Measurements from ENCODE around the gene KCNH8. TPM values are rescaled to one million over a fixed set of nuclear protein-coding genes. Genes with fewer than 3 reads are reported as not detected.

Gene KCNH8
- total RNA-seq, 4 donors from 2014 or later, result 0.11 to 0.42 (median 0.26) TPM

DNA sequence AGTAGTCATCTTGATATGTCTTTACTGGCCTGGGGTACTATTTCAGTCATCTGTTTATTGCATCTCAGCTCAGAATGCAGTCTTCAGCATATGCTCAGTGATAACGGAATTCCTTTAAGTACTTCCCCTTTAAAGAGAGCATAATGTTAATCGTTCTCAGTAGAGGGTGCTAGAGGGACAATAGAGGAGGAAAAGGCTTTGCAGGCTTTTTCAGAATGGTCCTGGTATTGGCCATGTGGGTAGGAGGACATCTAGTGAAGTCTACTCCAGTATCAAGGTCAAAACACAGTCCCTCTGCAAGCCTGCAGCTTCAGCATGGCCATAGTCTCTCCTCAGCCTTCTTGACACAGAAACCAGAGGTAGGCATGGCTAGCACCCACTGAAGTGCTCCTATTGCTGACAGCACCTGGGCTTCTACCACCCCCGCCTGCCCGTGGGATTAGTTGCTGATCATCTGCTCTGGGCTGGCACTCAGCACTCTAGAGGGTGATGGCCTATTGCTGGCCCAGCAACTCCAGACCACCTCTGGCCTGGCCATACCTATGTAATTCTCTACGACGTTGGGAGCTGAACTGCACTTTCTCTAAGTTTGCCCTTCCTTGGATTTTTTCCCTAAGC, 65.4 kb downstream of the KCNH8 start:
- no peak for DNase-seq (ENCODE audit: extremely low spot score)
- Histone ChIP-seq H3K36me3 (no peaks in the 10 kb centered on the region), H3K4me1 (peaks cover 0 to 5% (median 0%) of the 10 kb centered on the region in 4 donors), H3K27ac (replicated peaks in 1 of 4) (no peak overlapping the region), H3K4me3 (no peak overlapping the region), H3K9me3 (no peaks in the 10 kb centered on the region), H3K27me3 (no peaks in the 10 kb centered on the region)
- no peak for TF ChIP-seq POLR2AphosphoS5 (IDR thresholded peaks at IDR 0.05)
- TF ChIP-seq, protein P1, sequence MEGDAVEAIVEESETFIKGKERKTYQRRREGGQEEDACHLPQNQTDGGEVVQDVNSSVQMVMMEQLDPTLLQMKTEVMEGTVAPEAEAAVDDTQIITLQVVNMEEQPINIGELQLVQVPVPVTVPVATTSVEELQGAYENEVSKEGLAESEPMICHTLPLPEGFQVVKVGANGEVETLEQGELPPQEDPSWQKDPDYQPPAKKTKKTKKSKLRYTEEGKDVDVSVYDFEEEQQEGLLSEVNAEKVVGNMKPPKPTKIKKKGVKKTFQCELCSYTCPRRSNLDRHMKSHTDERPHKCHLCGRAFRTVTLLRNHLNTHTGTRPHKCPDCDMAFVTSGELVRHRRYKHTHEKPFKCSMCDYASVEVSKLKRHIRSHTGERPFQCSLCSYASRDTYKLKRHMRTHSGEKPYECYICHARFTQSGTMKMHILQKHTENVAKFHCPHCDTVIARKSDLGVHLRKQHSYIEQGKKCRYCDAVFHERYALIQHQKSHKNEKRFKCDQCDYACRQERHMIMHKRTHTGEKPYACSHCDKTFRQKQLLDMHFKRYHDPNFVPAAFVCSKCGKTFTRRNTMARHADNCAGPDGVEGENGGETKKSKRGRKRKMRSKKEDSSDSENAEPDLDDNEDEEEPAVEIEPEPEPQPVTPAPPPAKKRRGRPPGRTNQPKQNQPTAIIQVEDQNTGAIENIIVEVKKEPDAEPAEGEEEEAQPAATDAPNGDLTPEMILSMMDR (IDR thresholded peaks at IDR 0.05), result no peak
- 73% methylated on average over 6 of the region's 6 CpGs for WGBS
- intact Hi-C loops (cut with DNase I), result no loop called here

DNA sequence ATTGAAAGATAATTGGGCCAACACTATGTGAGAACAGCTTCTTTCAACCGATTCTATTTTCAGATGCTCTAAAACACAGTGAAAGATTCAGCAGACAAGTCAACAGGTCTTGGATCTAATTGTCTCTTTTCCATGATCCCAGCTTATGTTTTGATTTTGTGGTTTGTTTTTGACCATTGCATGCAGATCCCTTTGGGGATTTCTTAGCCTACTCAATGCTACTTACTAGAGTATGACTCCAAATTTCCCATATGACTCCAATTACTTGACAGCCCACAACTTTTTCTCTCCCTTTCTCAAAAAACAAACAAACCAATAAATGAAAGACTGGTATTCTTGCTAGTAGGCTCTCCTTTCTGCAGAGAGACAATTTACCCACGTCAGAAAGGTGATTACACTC, 67.1 kb downstream of the KCNH8 start:
- Histone ChIP-seq H3K9me3 (no peaks in the 10 kb centered on the region), H3K36me3 (no peaks in the 10 kb centered on the region), H3K4me1 (peaks cover 0 to 5% (median 0%) of the 10 kb centered on the region in 4 donors), H3K27me3 (no peaks in the 10 kb centered on the region), H3K4me3 (no peak overlapping the region), H3K27ac (replicated peaks in 1 of 4) (no peak overlapping the region)
- intact Hi-C loops (cut with DNase I), result no loop called here
- TF ChIP-seq, protein P1 (IDR thresholded peaks at IDR 0.05), result no peak
- TF ChIP-seq EP300 (IDR thresholded peaks at IDR 0.05) (no peak), POLR2A (IDR thresholded peaks at IDR 0.05; ENCODE audit: low read depth) (no peak), POLR2AphosphoS5 (IDR thresholded peaks at IDR 0.05) (no peak)
- WGBS, result 51% methylated on average over 2 of the region's 2 CpGs
- DNase-seq (ENCODE audit: extremely low spot score), result no peak

DNA sequence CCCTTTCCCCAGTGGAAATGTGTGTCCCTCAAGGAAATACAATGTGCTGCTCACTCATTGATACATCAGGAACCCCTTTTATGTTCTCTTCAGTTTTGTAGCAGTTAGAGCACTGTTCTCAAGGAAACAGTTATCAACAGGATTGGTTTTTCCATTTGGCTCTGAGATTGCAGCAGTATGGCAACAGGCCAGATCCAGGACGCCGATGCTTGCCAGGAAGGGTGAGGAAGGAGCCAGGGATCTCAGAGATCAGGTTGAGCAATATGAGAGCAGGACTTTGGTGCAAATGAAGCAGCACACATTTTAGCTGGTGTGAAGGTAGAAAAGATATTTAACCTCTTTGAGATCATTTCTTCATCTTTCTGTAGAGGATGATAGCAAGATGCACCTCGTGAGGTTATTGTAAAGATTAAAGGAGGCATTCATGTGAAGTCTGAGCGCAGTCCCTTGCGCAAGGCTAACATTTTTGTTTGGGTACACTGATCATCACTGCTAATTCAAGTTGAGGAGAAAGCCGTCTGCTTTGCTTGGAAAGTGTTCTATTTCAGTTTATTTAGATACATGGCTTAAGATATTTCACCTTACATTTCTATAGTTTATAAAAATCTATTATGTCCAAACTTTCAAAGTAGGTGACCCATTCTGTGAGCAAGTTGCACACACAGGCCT, 68.5 kb downstream of the KCNH8 start:
- WGBS, result 58% methylated on average over 6 of the region's 6 CpGs

DNA sequence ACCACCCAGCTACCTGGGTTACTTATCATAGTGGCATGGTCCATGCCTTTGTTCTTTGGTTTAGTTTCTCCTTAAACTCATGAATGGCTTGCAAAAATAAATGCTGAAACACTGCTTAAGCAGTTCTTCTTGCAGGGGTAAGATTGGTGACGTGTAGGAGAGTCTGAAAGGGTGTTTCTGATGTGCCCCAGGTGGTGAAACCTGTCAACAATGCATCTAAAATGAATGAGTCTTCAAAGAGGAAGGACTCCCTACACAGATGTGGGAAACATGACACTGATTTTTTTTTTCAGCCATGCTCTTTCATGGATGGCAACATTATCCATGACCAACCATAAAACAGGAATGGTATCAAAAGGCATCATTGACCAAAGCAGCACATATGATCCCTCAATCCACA, 72.0 kb downstream of the KCNH8 start:
- no peaks in the 10 kb centered on the region for H3K9me3 ChIP-seq
- intact Hi-C loops (cut with DNase I), result no loop called here

More for the DNA sequence above, 68.5 kb downstream of the KCNH8 start:
- H3K4me1 ChIP-seq, result peaks cover 0 to 5% (median 0%) of the 10 kb centered on the region in 4 donors
- no peak overlapping the region for H3K27ac ChIP-seq (replicated peaks in 1 of 4)
- H3K36me3 ChIP-seq, result no peaks in the 10 kb centered on the region
- TF ChIP-seq EP300 (IDR thresholded peaks at IDR 0.05) (no peak), POLR2A (IDR thresholded peaks at IDR 0.05; ENCODE audit: low read depth) (no peak), POLR2AphosphoS5 (IDR thresholded peaks at IDR 0.05) (no peak)
- TF ChIP-seq, protein P1 (IDR thresholded peaks at IDR 0.05), result no peak
- H3K9me3 ChIP-seq, result no peaks in the 10 kb centered on the region
- H3K4me3 ChIP-seq, result no peak overlapping the region
- DNase-seq (ENCODE audit: extremely low spot score), result no peak
- no peaks in the 10 kb centered on the region for H3K27me3 ChIP-seq
- intact Hi-C loops (cut with DNase I), result no loop called here

More for the DNA sequence above, 72.0 kb downstream of the KCNH8 start:
- Histone ChIP-seq H3K27me3 (no peaks in the 10 kb centered on the region), H3K36me3 (no peaks in the 10 kb centered on the region), H3K4me1 (peaks cover 0 to 5% (median 0%) of the 10 kb centered on the region in 4 donors), H3K27ac (replicated peaks in 1 of 4) (no peak overlapping the region), H3K4me3 (no peak overlapping the region)
- no peak for DNase-seq (ENCODE audit: extremely low spot score)
- 26% methylated on average over 1 of the region's 1 CpG for whole genome bisulfite sequencing
- TF ChIP-seq POLR2AphosphoS5 (IDR thresholded peaks at IDR 0.05) (no peak), EP300 (IDR thresholded peaks at IDR 0.05) (no peak), POLR2A (IDR thresholded peaks at IDR 0.05; ENCODE audit: low read depth) (no peak)
- TF ChIP-seq, protein P1 (IDR thresholded peaks at IDR 0.05), result no peak
